Measurements from ENCODE around the gene NUCB2. TPM values are rescaled to one million over a fixed set of nuclear protein-coding genes. Genes with fewer than 3 reads are reported as not detected.

The NUCB2 gene
- total and polyA plus RNA-seq, 2 donors (not counting 3 experiments of a cell fraction or from before 2014, with no cell fraction given): 41.9 to 114 TPM

- ChIA-PET POLR2A (no interaction called here), CTCF (interaction anchor here (1.3 kb wide), 1 partner anchor 10 kb away, joined by 8 read pairs; no protein-coding TSS in a partner anchor)
- no peaks in the 10 kb centered on the region for H3K79me2 ChIP-seq (ENCODE audit: control insufficient read depth, insufficient read depth, low read length)
- BruUV-seq (replicated peaks): no TSS peak
- H3K27ac ChIP-seq (ENCODE audit: insufficient read depth, low read depth, low read length): no peak overlapping the region
- TF ChIP-seq GATA2 (IDR thresholded peaks at IDR 0.05; ENCODE audit: insufficient read depth, insufficient read length, low read depth, low read length): no peak
- no peak for TF ChIP-seq CTCF (IDR thresholded peaks at IDR 0.05; ENCODE audit: extremely low read depth in 1 of 2, insufficient read depth in 1 of 2, low read depth in 1 of 2, low read length in 2 of 2)
- no peak for TF ChIP-seq POLR2AphosphoS5 (IDR thresholded peaks at IDR 0.05; ENCODE audit: insufficient read depth, low read depth, low read length)
- no peak for TF ChIP-seq MAX (IDR thresholded peaks at IDR 0.05; ENCODE audit: insufficient read depth, insufficient read length)
- no peak for TF ChIP-seq EZH2 (IDR thresholded peaks at IDR 0.05; ENCODE audit: borderline replicate concordance, low read depth, low read length, severe bottlenecking)
- TF ChIP-seq MYC (IDR thresholded peaks at IDR 0.05; ENCODE audit: low read depth, low read length): no peak
- no peak for TF ChIP-seq FOS (IDR thresholded peaks at IDR 0.05; ENCODE audit: borderline replicate concordance, insufficient read depth, low read length)
- TF ChIP-seq POLR2A (IDR thresholded peaks at IDR 0.05; ENCODE audit: low read depth, low read length): no peak
- TF ChIP-seq JUN (IDR thresholded peaks at IDR 0.05; ENCODE audit: borderline replicate concordance, insufficient read depth, insufficient read length, low read depth): no peak
- no peaks in the 10 kb centered on the region for H3K9me3 ChIP-seq (replicated peaks; ENCODE audit: control insufficient read depth, insufficient read depth, low read length)
- H3K9me1 ChIP-seq (replicated peaks; ENCODE audit: control insufficient read depth, extremely low read depth, insufficient read depth, low read length): no peaks in the 10 kb centered on the region
- no peak overlapping the region for H3K9ac ChIP-seq (replicated peaks; ENCODE audit: extremely low read depth, insufficient read depth, low read length)
- no peak overlapping the region for H2AFZ ChIP-seq (ENCODE audit: low read depth, low read length)
- H3K36me3 ChIP-seq (ENCODE audit: control insufficient read depth in 2 of 2, extremely low read depth in 1 of 2, insufficient read depth in 2 of 2, low read length in 2 of 2): no peaks in the 10 kb centered on the region
- H3K4me3 ChIP-seq (replicated peaks in 1 of 3; ENCODE audit: insufficient read depth in 1 of 3, low read depth in 1 of 3, low read length in 3 of 3): no peak overlapping the region
- H3K4me1 ChIP-seq (ENCODE audit: control insufficient read depth, extremely low read depth, insufficient read depth, low read length): no peaks in the 10 kb centered on the region
- no peak for DNase-seq (ENCODE audit: low read depth, low spot score)
- dilution Hi-C loops (cut with MboI; ENCODE audit: extremely low pct_ligation_motif_present, low sequenced_read_pairs) (no loop called here), intact Hi-C loops (cut with micrococcal nuclease) (no loop called here)
- no peaks in the 10 kb centered on the region for H4K20me1 ChIP-seq (replicated peaks; ENCODE audit: control insufficient read depth, extremely low read depth, insufficient read depth, low read length)
- no peak for FAIRE-seq
- H3K4me2 ChIP-seq (ENCODE audit: insufficient read depth, low read length): no peak overlapping the region
- no peaks in the 10 kb centered on the region for H3K27me3 ChIP-seq (ENCODE audit: control insufficient read depth in 2 of 2, insufficient read depth in 2 of 2, low read length in 2 of 2)
Observed at GRCh38 chr11:17343907-17344306, 67.4 kb downstream of the NUCB2 start.
